ENCODE data around the gene DNM2. TPM values are rescaled to one million over a fixed set of nuclear protein-coding genes. Genes with fewer than 3 reads are reported as not detected.
A peak's percentile ranks its signal among the peaks of the same experiment; 100 is the strongest.

DNM2 gene
- total RNA-seq, 1 experiment from 2014 or later: 362 TPM

DNA sequence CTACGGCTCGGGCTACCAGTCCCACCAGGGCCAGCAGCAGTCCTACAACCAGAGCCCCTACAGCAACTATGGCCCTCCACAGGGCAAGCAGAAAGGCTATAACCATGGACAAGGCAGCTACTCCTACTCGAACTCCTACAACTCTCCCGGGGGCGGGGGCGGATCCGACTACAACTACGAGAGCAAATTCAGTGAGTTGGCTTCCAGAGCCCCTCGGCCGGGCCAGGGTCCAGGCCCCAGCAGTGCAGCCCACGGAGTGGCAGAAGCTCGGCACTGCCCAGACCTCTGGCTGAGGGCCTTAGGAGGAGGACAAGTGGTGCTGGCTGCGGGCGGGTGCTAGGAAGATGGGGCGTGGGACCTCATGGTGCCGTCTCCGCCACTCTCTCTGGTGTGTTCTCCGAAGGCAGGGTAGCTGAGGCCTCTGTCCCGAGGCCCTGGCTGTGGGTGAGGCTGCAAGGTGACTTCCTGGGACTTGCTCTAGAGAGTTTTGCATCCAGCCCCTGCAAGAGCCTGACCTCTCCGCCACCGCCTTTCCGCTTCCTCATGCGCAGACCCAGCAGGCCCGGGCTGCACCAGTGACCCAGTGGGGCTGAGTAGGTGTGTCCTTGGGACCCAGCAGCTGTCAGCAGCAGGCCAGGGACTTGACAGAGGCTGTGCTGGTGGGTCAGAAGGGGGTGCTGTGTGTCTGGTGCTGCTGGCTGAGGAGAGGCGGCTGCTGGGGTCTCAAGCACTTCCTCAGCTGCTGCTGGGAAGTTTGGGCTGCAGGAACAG lies 30.2 kb upstream of the DNM2 start:
- in situ Hi-C loops (cut with HindIII; ENCODE audit: low pct_unique_long_range_greater_than_20kb, low sequenced_read_pairs): no loop called here
- DNase-seq (ENCODE audit: low read depth): no peak

DNA sequence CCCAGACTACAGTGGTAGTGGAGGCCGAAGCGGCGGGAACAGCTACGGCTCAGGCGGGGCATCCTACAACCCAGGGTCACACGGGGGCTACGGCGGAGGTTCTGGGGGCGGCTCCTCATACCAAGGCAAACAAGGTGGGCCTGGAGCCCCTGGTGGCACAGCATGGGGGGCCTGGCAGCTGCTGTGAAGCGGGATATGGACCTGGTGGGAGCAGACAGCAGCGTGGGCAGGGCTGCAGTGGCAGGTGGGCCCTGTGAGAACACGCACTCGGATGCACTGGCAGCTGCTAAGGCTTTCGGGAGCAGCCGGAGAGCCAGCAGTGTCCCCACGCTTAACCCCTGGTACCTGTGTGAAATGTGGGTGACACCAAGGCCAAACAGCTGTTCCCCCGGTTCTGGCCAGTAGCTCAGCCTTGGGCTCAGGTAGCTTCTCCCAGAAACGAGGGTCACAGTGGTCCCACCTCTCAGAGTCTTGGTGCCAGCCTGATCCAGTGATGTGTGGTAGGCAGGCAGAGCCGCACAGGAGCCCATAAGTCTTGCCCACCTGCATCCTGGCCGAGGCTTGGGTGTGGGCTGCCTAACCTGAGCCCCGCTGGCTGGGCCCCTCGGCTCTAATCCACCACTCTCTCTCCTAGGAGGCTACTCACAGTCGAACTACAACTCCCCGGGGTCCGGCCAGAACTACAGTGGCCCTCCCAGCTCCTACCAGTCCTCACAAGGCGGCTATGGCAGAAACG lies 29.2 kb upstream of the DNM2 start:
- in situ Hi-C loops (cut with HindIII; ENCODE audit: low pct_unique_long_range_greater_than_20kb, low sequenced_read_pairs): no loop called here
- DNase-seq (ENCODE audit: low read depth): no peak

DNA sequence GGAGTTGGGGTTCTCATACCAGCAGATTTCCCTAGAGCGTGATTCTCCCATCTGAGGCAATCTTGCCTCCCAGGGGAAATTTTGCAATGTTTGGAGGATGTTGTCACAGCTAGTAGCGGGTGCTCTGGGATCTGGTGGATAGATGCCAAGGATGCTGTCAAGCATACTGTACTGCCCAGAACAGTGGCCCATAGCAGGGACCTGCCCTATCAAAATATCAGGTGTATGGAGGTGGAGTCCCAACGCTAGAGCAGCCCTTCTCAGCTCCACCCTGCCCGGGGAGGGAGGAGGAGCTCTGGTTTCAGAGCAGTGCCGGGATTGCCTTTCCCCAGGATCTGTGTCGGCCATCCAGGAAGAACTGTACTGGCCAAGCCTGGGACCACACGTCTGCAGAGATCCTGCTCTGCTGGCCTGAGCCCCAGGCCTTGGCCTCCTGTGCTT lies 27.5 kb upstream of the DNM2 start:
- in situ Hi-C loops (cut with HindIII; ENCODE audit: low pct_unique_long_range_greater_than_20kb, low sequenced_read_pairs): no loop called here
- DNase-seq (ENCODE audit: low read depth): no peak

DNA sequence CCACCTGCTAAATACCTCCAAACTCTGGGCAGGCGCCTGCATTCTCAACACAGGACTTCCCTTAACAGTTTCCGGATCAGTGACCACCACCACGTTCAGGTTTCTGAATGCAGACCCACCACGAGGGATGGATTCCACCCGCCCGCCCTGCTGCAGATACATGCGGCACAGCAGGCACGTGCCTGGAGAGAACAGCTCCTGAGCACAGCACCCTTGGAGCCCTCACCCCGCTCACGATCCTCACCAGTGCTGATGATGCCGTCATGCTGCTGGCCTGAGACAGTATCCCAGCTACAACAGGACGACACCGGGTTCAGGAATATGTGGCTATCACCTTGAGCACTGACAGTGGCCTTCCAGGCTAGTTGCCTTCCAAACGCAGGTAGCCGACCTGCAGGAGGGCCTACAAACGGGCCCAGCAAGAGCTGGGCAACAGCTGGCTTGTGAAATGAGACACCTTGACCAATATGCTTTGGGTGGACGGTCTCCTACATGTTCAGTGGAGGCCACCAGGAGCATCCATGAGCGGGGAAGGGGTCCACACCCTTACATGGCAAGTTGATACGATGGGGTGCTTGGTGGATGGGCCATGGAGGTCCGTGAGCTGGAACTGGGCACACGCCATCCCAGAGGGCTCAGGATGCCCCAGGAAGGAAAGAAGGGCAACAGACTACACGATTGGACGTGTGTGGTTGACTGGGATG lies 26.5 kb upstream of the DNM2 start:
- in situ Hi-C loops (cut with HindIII; ENCODE audit: low pct_unique_long_range_greater_than_20kb, low sequenced_read_pairs): no loop called here
- no peak for DNase-seq (ENCODE audit: low read depth)

DNA sequence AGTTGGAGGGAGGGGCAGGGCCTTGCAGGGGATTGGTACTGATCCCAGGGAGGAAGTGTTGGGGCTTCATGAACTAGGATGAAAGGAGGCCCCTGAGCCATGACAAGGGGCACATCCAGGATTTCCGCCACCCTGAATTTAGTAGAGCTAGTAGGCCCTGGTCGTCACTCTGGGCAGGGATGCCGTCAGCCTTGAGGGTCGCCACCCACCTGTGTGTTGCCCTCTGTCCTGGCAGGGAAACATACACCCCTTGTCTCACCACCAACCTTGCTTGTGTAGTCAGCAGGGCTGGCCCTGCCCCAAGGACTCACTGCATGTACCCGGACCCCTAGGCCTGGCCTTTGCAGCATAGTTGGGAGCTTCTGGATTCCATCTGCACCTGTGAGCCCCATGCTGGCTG lies 26.0 kb upstream of the DNM2 start:
- DNase-seq (ENCODE audit: low read depth): no peak
- in situ Hi-C loops (cut with HindIII; ENCODE audit: low pct_unique_long_range_greater_than_20kb, low sequenced_read_pairs): no loop called here

DNA sequence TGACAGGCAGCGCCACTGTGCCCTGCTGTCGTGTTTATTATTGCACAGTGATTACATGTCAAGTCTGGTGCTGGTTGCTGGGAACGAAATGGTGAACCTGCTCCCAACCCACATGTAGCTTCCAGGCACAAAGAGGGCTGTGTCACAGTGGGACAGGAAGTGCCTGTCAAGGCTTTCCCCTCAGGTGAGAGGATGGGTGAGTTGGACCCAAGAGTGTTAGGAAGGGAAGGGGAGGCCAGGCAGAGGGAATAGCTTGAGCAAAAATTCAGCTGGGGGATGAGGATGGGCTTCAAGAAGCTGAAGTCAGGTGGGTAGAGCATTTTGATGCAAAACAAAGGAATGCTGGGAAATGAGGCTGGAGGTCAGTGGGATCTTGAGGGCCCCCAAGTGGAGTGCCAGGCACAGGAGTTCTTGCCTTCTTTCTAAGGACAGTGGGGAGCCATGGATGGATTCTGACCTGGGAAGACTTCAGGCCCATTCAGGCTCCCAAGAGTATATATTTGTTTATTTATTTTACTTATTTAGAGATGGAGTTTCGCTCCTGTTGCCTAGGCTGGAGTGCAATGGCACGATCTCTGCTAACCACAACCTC lies 25.1 kb upstream of the DNM2 start:
- no peak for DNase-seq (ENCODE audit: low read depth)
- in situ Hi-C loops (cut with HindIII; ENCODE audit: low pct_unique_long_range_greater_than_20kb, low sequenced_read_pairs): no loop called here

DNA sequence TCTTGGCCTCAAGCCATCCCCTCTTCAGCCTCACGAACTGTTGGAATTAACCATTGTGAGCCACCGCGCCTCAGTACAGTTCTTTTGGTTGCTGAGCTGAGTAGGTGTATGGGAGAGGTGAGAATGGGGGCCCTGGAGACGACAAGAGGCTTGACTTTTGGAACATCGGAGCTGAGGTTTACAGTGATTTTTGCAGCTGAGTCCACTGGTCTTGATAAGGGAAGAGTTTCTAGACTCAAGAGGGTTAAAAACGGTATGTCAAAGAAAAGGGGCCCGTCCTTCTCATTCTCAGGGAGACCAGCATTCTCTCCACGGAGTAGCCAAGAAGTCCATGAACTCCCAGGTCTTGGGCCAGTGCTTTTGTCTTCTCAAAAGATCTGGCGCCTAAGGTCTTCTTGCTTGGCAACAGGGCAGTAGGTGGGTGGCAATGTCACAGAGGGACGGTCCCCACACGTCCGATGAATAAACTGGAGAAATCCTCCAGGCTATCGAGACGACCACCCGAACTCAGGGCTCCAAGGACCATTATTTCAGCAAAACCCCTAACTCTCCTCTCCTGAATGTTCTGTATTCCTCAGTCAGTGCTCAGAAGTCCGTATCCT lies 23.1 kb upstream of the DNM2 start:
- DNase-seq (ENCODE audit: low read depth): no peak
- in situ Hi-C loops (cut with HindIII; ENCODE audit: low pct_unique_long_range_greater_than_20kb, low sequenced_read_pairs): no loop called here

DNA sequence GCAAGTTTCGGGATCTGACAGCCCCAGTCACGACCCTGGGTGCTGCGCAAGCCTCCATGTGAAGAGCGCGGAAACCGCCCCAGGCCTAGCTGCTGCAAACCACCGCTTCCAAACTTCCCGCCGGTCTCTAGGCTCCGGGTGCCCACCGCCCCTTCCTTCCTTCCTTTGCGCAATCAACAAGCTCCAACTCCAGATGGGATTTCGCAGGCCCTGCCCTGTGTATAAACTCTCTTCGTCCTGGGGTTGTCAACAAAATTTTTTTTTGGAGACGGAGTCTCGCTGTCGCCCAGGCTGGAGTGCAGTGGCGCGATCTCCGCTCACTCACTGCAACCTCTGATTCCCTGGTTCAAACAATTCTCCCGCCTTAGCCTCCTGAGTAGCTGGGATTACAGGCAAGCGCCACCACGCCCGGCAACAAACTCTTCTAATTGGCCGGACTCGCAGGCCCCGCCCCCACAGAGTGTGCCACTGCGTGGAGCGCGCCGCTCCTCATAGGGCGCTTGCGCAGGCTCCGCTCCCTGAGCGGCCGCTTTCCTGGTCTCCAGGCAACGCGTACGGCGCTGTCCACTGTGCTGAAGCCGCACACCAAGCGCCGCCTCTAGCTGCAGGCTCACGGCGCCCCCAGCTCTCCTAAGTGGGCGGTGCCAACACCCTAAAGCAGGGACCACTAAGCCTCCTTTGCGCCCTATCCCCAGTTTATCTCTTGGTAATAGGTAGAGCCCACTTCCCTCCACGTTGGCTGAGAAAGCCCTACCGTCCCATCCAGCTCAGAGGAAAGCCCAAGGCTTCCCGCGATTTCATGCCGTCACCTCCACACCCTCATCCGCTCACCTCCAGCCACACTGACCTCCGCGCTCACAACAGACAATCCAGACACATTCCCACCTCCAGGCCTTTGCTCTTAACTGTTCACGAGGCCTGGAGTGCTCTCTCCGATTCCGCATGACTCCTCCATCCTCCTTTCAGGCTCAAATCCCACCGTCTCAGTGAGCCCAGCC lies 22.2 kb upstream of the DNM2 start:
- in situ Hi-C loops (cut with HindIII; ENCODE audit: low pct_unique_long_range_greater_than_20kb, low sequenced_read_pairs): no loop called here
- peak; percentile 75 for DNase-seq (ENCODE audit: low read depth)

DNA sequence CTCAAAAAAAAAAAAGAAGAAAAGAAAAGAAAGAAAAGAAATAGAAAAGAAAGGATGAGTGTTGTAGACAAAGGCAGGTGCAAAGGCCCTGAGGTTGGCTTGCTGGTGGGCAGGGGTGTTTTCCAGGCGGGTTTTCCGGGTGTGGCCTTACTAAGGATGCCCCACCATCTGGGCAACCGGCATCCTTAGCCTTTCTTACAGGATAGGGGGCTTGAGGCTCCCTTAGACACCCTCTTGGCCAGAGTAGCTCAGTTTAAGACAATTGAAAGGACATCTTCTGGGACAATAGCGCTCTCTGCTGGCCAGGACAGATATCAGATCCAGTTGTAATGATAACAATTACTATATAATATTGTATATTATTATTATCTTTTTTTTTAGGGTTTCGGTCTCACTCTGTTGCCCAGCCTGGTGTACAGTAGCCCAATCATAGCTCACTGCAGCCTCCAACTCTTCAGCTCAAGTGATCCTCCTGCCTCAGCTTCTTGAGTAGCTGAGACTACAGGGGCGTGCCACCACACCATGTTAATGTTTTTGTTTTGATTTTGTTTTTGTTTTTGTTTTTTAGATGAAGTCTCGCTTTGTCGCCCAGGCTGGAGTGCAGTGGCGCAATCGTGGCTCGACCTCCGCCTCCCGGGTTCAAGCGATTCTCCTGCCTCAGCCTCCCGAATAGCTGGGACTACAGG lies 18.1 kb upstream of the DNM2 start:
- in situ Hi-C loops (cut with HindIII; ENCODE audit: low pct_unique_long_range_greater_than_20kb, low sequenced_read_pairs): no loop called here
- no peak for DNase-seq (ENCODE audit: low read depth)

DNA sequence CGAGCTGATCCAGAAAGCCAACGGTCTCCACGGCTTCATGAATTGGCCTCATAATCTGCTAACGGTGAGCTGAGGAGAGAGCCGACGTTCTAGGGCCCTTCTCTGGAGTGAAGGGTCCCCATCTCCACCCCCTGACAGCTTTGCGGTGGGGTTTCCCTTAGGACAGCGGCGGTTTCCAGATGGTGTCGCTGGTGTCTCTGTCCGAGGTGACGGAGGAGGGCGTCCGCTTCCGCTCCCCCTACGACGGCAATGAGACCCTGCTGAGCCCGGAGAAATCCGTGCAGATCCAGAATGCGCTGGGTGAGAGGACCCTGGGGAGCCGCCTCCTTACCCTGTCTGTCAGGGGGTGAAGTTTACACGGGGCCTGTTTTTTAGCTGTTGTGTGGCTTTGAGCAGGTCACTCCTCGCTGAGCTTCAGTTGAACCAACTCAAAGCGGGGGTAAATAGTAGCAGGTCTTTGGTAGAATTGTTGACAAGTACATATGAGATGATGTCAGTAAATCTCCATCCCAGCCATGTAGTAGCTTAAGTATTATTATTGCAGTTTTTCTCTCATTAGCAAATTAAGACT lies 15.8 kb upstream of the DNM2 start:
- in situ Hi-C loops (cut with HindIII; ENCODE audit: low pct_unique_long_range_greater_than_20kb, low sequenced_read_pairs): no loop called here
- DNase-seq (ENCODE audit: low read depth): no peak

DNA sequence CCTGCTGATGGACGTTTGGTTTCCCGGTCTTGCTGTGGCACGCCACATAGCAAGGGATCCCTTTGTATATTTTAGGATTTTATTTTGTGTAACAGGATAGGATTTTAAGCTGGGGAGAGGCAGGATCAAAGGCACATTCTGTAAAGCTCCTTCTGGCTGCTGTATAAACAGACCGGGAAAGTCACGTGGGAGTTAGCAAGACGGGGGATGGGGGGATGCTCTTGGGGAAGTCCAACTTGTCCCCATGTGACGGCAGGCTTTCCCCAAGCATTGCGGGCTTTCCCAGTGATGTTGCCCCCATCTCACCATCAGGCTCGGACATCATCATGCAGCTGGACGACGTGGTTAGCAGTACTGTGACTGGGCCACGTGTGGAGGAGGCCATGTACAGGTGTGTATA lies 10.9 kb upstream of the DNM2 start:
- no peak for DNase-seq (ENCODE audit: low read depth)
- in situ Hi-C loops (cut with HindIII; ENCODE audit: low pct_unique_long_range_greater_than_20kb, low sequenced_read_pairs): no loop called here

DNA sequence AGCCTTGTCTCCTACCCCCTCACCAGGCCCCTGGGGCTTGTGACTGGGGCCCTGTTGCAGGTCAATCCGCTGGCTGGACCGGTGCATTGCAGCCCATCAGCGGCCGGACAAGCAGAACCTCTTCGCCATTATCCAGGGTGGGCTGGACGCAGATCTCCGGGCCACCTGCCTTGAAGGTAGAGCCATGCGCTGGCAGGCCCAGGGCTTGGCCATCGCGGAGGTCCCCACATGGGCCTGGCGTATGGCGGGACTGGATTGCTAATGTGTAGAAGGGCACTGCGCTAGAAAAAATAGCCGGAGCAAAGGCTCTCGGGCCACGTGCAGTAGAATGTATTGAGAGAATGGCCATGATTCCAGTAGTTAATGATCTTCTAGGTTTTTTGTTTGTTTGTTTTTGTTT lies 10.4 kb upstream of the DNM2 start:
- in situ Hi-C loops (cut with HindIII; ENCODE audit: low pct_unique_long_range_greater_than_20kb, low sequenced_read_pairs): no loop called here
- DNase-seq (ENCODE audit: low read depth): no peak

DNA sequence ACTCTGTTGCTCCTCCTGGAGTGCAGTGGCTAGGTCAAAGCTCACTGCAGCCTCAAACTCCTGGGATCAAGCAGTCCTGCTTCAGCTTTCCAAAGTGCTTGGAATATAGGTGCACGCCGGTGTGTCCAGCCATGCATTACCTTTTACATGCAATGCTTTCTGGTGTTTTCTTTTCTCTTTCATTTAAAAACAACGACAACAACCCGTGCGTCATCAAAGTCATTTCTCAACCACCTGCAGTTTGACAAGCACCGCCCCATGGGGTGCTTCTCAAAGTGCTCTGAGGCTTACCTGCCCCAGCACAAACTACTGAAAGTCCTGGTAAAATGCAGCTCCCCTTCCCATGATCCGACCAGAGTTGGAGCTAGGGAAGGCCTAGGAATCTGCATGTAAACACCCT lies 9.6 kb upstream of the DNM2 start:
- no peak for DNase-seq (ENCODE audit: low read depth)
- in situ Hi-C loops (cut with HindIII; ENCODE audit: low pct_unique_long_range_greater_than_20kb, low sequenced_read_pairs): no loop called here

DNA sequence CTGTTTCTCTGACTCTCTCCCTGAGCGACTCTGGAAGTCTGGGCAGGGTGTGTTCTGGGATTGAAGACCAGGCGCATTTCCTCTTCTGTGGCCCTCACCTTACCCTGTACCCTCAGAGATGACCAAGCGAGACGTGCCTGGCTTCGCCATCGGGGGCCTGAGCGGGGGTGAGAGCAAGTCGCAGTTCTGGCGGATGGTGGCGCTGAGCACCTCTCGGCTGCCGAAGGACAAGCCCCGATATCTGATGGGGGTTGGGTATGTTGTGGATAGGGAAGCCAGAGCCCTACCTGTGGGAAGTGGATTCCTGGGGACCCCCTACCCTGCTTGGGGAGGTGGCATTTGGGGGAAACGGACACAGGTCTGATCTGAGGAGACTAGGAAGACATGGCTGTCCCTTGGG lies 5.8 kb upstream of the DNM2 start:
- no peak for DNase-seq (ENCODE audit: low read depth)
- in situ Hi-C loops (cut with HindIII; ENCODE audit: low pct_unique_long_range_greater_than_20kb, low sequenced_read_pairs): no loop called here

DNA sequence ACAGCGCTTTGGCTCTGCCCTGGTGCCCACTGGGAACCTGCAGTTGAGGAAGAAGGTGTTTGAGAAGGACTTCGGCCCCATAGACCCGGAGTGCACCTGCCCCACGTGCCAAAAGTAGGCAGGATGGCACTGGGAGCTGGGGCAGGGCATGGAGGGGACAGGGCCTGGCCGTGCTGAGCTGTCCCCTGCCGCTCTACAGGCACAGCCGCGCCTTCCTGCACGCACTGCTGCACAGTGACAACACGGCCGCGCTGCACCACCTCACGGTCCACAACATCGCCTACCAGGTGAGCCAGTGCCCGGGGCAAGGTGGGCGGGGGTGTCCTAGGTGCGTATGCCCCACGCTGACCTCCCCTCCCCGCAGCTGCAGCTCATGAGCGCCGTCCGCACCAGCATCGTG lies 5.1 kb upstream of the DNM2 start:
- in situ Hi-C loops (cut with HindIII; ENCODE audit: low pct_unique_long_range_greater_than_20kb, low sequenced_read_pairs): no loop called here
- no peak for DNase-seq (ENCODE audit: low read depth)

DNA sequence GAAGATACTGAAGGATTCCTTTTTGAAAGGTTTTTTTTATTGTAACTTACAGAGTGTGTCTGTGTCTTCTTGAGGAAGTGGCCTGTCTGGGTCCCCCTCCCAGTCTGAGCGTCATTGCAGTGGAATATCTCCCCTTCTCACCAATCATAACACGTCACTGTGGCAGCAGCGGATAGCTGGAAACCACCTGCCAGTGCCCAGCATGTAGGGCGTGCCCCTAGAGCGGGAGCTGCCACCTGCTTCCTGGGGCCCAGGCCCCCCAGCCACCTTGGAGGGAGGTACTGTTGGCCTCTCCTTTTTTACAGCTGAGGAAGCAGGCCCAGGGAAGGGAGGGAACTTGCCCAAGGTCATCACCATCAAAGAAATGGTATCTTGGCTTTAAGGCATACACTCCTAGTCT lies 4.6 kb upstream of the DNM2 start:
- in situ Hi-C loops (cut with HindIII; ENCODE audit: low pct_unique_long_range_greater_than_20kb, low sequenced_read_pairs): no loop called here
- peak; percentile 49 for DNase-seq (ENCODE audit: low read depth)

DNA sequence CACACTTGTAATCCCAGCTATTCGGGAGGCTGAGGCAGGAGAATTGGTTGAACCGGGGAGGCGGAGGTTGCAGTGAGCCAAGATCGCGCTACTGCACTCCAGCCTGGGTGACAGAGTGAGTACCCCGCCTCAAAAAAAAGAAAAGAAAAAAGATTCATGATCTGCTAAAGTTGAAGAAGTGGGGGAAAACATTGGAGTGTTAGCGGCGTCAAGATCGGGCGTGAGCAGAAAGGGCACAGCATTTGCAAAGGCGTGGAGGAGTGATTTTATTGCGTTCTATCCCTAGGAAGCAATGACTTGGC lies 874 bp upstream of the DNM2 start:
- in situ Hi-C loops (cut with HindIII; ENCODE audit: low pct_unique_long_range_greater_than_20kb, low sequenced_read_pairs): no loop called here
- DNase-seq (ENCODE audit: low read depth): no peak

Data from Caki2 (cell line).